ENCODE measurements around the gene LEP. TPM values are rescaled to one million over a fixed set of nuclear protein-coding genes. Genes with fewer than 3 reads are reported as not detected.

The LEP gene
- total RNA-seq, 1 donor: under 0.01 TPM

- no peak for DNase-seq (ENCODE audit: low read depth)
- no peak for TF ChIP-seq CTCF (IDR thresholded peaks at IDR 0.05; ENCODE audit: insufficient read depth, low read length)
- H3K4me3 ChIP-seq (ENCODE audit: low read depth, low read length): no peak overlapping the region
Observed at GRCh38 chr7:128205068-128205467, 36.0 kb upstream of the LEP start.

GRCh38 chr7:128206017-128206746, 34.9 kb upstream of the LEP start:
- DNase-seq (ENCODE audit: low read depth): no peak
- TF ChIP-seq CTCF (IDR thresholded peaks at IDR 0.05; ENCODE audit: insufficient read depth, low read length): no peak
- H3K4me3 ChIP-seq (ENCODE audit: low read depth, low read length): no peak overlapping the region

- TF ChIP-seq CTCF (IDR thresholded peaks at IDR 0.05; ENCODE audit: insufficient read depth, low read length): no peak
- no peak for DNase-seq (ENCODE audit: low read depth)
- no peak overlapping the region for H3K4me3 ChIP-seq (ENCODE audit: low read depth, low read length)
Observed at GRCh38 chr7:128206747-128207500, 34.2 kb upstream of the LEP start.

GRCh38 chr7:128207609-128208008, 33.5 kb upstream of the LEP start:
- no peak overlapping the region for H3K4me3 ChIP-seq (ENCODE audit: low read depth, low read length)
- DNase-seq (ENCODE audit: low read depth): no peak
- no peak for TF ChIP-seq CTCF (IDR thresholded peaks at IDR 0.05; ENCODE audit: insufficient read depth, low read length)

- H3K4me3 ChIP-seq (ENCODE audit: low read depth, low read length): no peak overlapping the region
- TF ChIP-seq CTCF (IDR thresholded peaks at IDR 0.05; ENCODE audit: insufficient read depth, low read length): peak; percentile 97
- DNase-seq (ENCODE audit: low read depth): peak; percentile 81
Observed at GRCh38 chr7:128209229-128210035, 31.6 kb upstream of the LEP start.

- TF ChIP-seq CTCF (IDR thresholded peaks at IDR 0.05; ENCODE audit: insufficient read depth, low read length): no peak
- DNase-seq (ENCODE audit: low read depth): no peak
- no peak overlapping the region for H3K4me3 ChIP-seq (ENCODE audit: low read depth, low read length)
Observed at GRCh38 chr7:128210036-128210347, 31.1 kb upstream of the LEP start.
